ENCODE measurements around the gene RUBCNL.

Gene RUBCNL

GRCh38 chr13:46297361-46297811 is 89.7 kb downstream of the RUBCNL start:
- no peak for DNase-seq

DNA sequence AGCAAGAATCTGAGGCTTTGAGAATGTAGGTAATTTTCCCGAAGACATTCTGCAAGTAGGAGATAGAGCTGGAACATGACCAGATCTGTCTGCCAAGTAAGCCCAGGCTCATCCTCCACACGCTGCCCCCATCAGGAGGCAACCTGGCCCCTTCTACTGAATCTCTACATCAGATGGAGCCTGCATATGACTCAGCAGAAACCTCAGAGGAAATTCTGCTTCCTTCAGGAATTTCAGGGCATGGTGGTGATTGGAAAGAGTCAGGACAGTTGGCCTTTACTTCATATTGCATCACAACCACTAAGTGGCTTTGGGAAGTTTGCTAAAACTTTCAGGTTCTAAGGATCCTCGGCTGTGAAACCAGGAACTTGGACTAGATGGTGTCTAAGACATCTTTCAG is 90.1 kb downstream of the RUBCNL start:
- DNase-seq = no peak

DNA sequence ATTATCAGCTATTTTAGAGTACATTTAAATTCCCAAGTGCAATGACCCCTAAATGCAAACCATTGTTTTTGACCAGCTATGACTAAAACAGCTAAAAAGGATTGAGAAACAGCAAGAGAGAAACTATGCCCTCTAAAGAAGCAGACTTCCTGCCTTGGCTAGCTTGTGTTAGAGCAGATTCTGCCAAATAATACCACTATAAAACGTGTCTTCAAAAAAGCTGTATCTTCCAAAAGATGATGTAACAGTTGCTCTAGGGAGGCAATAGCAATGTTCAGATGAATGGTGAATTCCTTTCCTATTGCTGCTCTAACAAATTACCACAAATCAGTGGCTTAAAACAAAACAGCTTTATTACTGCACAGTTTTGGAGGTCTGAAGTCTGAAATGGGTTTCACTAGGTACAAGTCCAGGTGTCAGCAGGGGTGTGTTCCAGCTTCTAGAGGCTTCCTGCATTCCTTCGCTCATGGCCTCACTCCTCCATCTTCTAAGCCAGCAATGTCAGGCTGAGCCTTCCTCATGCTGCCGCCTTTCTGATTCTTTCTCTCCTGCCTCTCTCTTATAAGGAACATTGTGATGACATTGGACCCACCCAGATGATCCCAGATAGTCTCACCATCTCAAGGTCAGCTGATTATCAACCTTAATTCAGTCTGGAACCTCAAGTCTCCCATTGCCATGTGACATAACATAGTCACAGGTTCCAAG is 90.8 kb downstream of the RUBCNL start:
- no peak for DNase-seq

- DNase-seq = peak; percentile 48
Observed at GRCh38 chr13:46295491-46296114, 91.4 kb downstream of the RUBCNL start.

DNA sequence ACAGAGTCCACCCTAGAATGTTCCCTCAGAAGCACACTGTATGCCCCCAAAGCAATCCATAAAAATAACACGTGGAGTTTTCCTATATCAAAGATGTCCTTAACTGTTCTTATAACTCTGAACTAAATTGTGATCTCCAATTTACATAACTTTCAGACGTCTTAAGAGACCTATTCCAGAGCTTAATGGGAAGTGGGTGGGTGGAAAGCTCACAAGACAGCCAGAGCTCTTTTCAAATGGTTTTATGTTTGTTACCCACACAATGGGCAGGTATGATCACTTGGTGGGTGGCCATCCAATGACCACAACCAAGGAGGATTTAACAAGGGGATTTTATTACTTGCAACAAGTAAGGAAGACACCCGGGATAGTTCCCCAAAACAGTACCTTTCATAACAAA is 93.6 kb downstream of the RUBCNL start:
- no peak for DNase-seq
